SKM-1 (cell line): ENCODE measurements around the gene NPAS3.

ENCODE experiments used
- DNase-seq: peaks from one replicate; lab custom pipeline; 2025; ENCODE audit not compliant: unreplicated experiment; lab: John Stamatoyannopoulos, UW

The NPAS3 gene

GRCh38 chr14:33249233-33249820 lies 310.6 kb downstream of the NPAS3 start:
- DNase-seq: no peak

GRCh38 chr14:33250963-33251362 lies 312.3 kb downstream of the NPAS3 start:
- DNase-seq: no peak

GRCh38 chr14:33254342-33254741 lies 315.7 kb downstream of the NPAS3 start:
- no peak for DNase-seq

- DNase-seq: no peak
Observed at GRCh38 chr14:33254861-33255395, 316.2 kb downstream of the NPAS3 start.

- DNase-seq: no peak
Observed at GRCh38 chr14:33257796-33258195, 319.1 kb downstream of the NPAS3 start.

- DNase-seq: no peak
Observed at GRCh38 chr14:33259764-33260163, 321.1 kb downstream of the NPAS3 start.

GRCh38 chr14:33271216-33271615 lies 332.5 kb downstream of the NPAS3 start:
- DNase-seq: no peak

- no peak for DNase-seq
Observed at GRCh38 chr14:33271891-33272290, 333.2 kb downstream of the NPAS3 start.

- no peak for DNase-seq
Observed at GRCh38 chr14:33273978-33274377, 335.3 kb downstream of the NPAS3 start.

GRCh38 chr14:33275879-33276278 lies 337.2 kb downstream of the NPAS3 start:
- no peak for DNase-seq

- no peak for DNase-seq
Observed at GRCh38 chr14:33279865-33280264, 341.2 kb downstream of the NPAS3 start.

- no peak for DNase-seq
Observed at GRCh38 chr14:33280646-33281045, 342.0 kb downstream of the NPAS3 start.

- no peak for DNase-seq
Observed at GRCh38 chr14:33282331-33283230, 343.9 kb downstream of the NPAS3 start.

GRCh38 chr14:33285902-33286700 lies 347.4 kb downstream of the NPAS3 start:
- DNase-seq: no peak

- no peak for DNase-seq
Observed at GRCh38 chr14:33287189-33287588, 348.5 kb downstream of the NPAS3 start.

GRCh38 chr14:33290641-33291040 lies 352.0 kb downstream of the NPAS3 start:
- no peak for DNase-seq

GRCh38 chr14:33291529-33292104 lies 352.9 kb downstream of the NPAS3 start:
- DNase-seq: no peak

- no peak for DNase-seq
Observed at GRCh38 chr14:33294419-33294818, 355.7 kb downstream of the NPAS3 start.

GRCh38 chr14:33297565-33297964 lies 358.9 kb downstream of the NPAS3 start:
- no peak for DNase-seq

- no peak for DNase-seq
Observed at GRCh38 chr14:33307691-33308251, 369.1 kb downstream of the NPAS3 start.

GRCh38 chr14:33309106-33309505 lies 370.4 kb downstream of the NPAS3 start:
- DNase-seq: no peak
